Measurements from ENCODE around the gene PITX3. TPM values are rescaled to one million over a fixed set of nuclear protein-coding genes. Genes with fewer than 3 reads are reported as not detected.

Gene PITX3
- 1 to 10 TPM; 1.0 to 1.4 (median 1.2) TPM for polyA plus RNA-seq (ENCODE audit: insufficient read length in 3 of 3)
- long read RNA-seq, donor 1, partial matches to known transcripts = 0 of 1 reads
- long read RNA-seq, donor 1, other reads (novel, unspliced or antisense) = 0 of 1 reads
- long read RNA-seq, donor 2, partial matches to known transcripts = 0 of 1 reads
- long read RNA-seq, donor 2, other reads (novel, unspliced or antisense) = 0 of 1 reads
- long read RNA-seq, donor 3 = 0 reads
- long read RNA-seq, donor 4 = 0 reads
- long read RNA-seq, donor 5 = 0 reads
- long read RNA-seq, donor 6, partial matches to known transcripts = 0 of 1 reads
- long read RNA-seq, donor 6, other reads (novel, unspliced or antisense) = 0 of 1 reads
- long read RNA-seq, donor 7, partial matches to known transcripts = 0 of 4 reads
- long read RNA-seq, donor 7, other reads (novel, unspliced or antisense) = 0 of 4 reads
- long read RNA-seq, donor 8 = 0 reads
- long read RNA-seq, donor 9, partial matches to known transcripts = 0 of 1 reads
- long read RNA-seq, donor 9, other reads (novel, unspliced or antisense) = 0 of 1 reads
- long read RNA-seq, donor 10, partial matches to known transcripts = 0 of 1 reads
- long read RNA-seq, donor 10, other reads (novel, unspliced or antisense) = 0 of 1 reads
- long read RNA-seq, donor 11, partial matches to known transcripts = 0 of 1 reads
- long read RNA-seq, donor 11, other reads (novel, unspliced or antisense) = 0 of 1 reads
- long read RNA-seq, donor 12, partial matches to known transcripts = 0 of 3 reads
- long read RNA-seq, donor 12, other reads (novel, unspliced or antisense) = 0 of 3 reads
- long read RNA-seq, donor 13 = 0 reads
- long read RNA-seq, donor 14 = 0 reads
- long read RNA-seq, donor 15, partial matches to known transcripts = 0 of 2 reads
- long read RNA-seq, donor 15, other reads (novel, unspliced or antisense) = 0 of 2 reads
- long read RNA-seq, donor 16, partial matches to known transcripts = 0 of 1 reads
- long read RNA-seq, donor 16, other reads (novel, unspliced or antisense) = 0 of 1 reads

DNA sequence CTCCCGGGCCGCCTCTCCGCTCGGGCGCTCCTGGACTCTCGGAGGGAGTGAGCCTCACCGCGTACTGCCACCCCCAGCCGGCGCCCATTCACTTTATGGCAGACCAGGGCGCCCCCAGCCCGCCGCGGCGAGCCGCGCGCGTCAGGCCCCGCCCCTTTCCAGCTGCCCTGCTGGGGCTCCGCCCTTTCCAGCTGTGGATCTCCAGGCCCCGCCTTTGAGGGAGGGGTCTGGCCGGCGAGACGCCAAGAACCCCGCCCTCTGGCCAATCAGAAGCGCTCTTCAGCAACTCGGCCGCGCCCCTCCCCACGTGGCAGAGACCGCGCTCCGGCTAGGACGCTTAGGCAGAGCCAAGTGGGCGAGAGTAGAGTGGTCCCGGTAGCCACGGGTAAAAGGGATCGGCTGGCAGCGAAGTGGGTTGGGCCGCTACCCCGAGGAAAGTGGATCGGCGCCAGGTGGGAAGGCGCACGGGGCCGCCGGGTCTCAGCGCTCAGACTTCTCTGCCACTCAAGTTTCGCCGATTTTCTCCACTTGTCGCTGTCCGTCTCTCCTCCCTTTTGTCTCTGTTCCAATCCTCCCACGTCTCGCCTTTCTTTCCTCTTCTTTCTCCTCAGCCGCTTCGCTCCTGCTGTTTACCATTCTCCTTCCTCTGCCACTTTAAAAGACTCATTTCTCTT is at the start of gene PITX3:
TSS of gene PITX3 (minus strand) at position 69 of the 674 bp plus-strand sequence. CDS start 9,432 bp downstream, outside the sequence.
- DNase-seq = peak; percentile 94

- no peak for DNase-seq
These were observed 48.5 kb upstream of the PITX3 start for GRCh38 chr10:102289840-102290239.

DNA sequence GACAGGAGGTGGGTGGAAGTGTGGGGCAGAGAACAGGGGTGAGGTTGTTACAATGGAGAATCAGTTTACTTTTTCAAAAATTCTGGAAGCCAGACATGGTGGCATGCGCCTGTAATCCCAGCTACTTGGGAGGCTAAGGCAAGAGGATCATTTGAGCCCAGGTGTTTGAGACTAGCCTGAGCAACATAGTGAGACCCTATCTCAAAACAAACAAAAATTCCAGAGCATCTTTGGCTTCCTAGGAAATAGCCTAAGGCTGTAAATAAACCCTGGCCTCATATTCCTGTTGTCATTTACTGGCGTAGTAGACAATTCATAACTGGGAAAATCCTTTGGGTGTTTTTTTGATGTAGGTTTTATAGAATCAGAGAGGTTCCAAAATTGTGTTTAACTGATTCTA is 48.0 kb upstream of the PITX3 start:
- DNase-seq = no peak

DNA sequence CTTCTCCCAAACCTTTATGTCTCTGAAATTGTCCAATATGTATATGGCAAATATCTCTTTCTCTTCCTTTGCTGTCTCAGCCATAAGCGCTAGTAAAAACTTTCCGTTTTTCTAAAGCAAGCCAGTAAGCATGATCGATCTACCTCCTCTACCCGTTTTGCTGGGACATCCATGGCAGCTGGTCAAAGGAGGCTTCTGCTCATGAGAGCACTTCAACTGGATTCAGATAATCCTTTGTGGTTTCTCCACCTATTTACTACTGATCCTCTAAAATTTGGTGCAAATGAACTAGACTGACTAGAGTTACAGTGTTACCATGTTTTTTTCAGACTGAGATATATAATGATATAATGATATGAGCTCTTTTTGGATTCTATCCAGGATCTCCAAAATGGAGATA is 46.7 kb upstream of the PITX3 start:
- no peak for DNase-seq

GRCh38 chr10:102287538-102287937 is 46.2 kb upstream of the PITX3 start:
- DNase-seq = no peak

- DNase-seq = peak; percentile 47
These were observed 44.9 kb upstream of the PITX3 start for GRCh38 chr10:102286216-102286615.

DNA sequence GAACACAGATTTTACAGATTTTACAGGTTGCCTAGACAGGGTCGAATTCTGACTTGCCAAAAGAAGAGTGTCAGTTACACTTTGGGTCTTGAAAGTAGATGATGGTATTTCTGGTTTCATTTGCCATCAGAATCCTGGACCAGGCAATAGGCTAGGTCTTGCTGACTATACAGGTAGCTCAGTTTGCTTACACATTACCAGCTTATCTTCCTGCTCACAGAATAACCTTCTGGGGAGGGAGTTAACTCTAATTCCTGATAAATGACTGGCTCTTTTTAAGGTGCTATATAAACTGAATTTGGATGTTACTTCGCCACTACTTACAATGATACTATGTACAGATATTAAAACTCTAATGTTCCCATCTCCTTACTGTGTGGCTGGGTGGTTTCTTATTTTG is 43.8 kb upstream of the PITX3 start:
- DNase-seq = no peak

DNA sequence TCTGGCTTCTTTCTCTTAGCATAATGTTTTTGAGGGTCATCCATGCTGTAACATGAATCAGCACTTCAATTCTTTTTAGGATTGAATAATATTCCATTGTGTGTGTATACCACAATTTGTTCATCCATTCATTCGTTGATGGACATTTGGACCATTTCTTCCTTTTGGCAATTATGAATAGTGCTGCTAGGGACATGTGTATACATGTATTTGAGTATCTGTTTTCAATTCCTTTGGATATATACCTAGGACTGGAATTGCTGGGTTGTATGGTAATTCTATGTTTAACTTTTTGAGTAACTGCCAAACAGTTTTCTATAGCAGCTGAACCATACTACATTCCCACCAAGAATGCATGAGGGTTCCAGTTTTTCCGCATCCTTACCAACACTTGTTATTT is 43.2 kb upstream of the PITX3 start:
- DNase-seq = no peak

GRCh38 chr10:102283890-102284289 is 42.6 kb upstream of the PITX3 start:
- no peak for DNase-seq

DNA sequence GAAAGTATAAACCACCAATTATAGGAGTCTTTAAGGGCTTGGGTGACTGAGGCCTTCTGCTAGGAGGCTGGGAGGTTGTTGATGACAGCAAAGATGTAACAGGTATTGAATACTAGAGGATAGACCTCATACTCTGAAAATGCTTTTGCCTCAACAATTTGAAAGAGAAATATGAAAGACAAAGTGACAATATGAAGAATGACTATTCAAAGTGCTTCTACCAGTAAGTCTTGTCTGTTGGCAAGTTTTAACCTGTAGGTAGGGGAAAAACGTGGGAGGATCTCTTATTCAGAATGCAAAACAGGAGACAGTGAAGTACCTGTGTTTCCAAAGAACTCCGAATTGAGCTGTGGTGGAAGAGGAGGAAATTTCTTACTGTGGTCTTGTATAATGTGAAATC is 42.2 kb upstream of the PITX3 start:
- no peak for DNase-seq

DNA sequence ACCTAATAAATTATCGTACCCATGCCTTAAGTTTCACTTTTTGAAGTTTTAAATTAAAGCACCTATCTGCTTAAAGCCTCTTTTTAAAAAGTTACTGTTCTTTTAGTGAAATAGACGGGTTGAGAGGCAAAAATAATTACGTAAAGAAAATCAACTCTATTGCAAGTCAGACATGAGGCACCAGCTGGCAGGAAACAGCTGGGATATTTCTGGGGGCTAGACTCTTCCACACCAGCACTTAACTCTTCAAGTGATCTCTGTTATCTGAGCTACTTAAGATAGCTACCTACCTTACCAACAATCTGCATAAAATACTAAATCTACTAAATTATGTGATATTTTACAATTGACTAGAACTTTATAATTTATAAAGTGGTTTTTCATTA is 39.8 kb upstream of the PITX3 start:
- peak; percentile 52 for DNase-seq

DNA sequence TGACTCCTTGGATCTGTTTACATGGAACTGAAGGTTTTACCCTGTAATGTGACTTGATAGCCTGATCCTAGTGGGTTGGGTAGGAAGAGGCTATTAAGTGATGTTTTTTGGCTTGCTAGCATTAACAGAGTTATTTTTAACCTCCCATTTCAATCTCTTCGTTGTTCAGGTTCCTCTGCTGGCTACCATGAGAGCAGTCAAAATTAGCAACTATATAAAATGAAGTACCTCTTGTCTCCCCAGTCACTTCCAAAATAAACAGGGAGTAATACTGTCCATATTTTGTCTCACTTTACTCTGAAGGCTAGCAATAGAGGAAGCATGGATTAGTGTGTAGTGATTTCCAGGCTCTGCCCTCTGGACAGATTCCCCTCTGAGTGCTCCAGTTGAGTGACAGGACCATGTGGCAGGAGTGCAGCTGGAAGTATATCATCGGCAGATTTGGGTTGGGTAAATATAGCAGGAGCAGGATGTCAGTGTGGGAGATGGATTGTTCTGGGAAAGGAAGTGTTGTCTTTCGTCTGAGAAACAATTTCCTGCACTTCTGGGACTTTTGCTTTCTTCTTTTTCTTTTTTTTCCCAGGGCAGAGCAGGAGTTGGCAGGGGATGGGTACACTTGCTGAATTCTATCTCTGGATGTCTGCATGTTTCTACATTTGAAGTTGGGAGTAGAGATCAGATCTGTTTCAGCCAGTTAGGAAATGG is 39.2 kb upstream of the PITX3 start:
- DNase-seq = peak; percentile 40

GRCh38 chr10:102279104-102279503 is 37.8 kb upstream of the PITX3 start:
- no peak for DNase-seq

GRCh38 chr10:102275343-102275742 is 34.0 kb upstream of the PITX3 start:
- DNase-seq = no peak

DNA sequence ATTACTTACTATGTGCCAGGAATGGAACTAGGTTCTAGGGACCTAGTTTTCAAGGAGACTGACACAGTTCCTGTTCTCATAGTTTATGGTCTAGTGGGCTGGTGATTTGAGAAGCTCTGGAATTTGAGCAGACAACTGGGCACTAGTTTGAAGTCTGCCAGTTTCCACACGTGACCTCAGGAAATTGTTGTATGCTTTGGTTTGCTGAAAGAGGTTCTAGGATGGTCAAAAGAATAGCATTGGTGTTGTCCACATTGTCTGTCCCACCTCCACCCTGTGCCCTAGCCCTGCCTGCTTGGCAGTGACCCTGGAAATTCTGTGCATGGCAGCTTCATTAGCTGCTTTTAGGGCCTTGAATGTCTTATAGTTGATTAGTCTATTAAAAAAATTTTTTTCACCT is 32.8 kb upstream of the PITX3 start:
- no peak for DNase-seq

- no peak for DNase-seq
These were observed 27.7 kb upstream of the PITX3 start for GRCh38 chr10:102269017-102269416.

- DNase-seq = no peak
These were observed 27.1 kb upstream of the PITX3 start for GRCh38 chr10:102268375-102268888.

GRCh38 chr10:102267748-102268147 is 26.4 kb upstream of the PITX3 start:
- DNase-seq = no peak

DNA sequence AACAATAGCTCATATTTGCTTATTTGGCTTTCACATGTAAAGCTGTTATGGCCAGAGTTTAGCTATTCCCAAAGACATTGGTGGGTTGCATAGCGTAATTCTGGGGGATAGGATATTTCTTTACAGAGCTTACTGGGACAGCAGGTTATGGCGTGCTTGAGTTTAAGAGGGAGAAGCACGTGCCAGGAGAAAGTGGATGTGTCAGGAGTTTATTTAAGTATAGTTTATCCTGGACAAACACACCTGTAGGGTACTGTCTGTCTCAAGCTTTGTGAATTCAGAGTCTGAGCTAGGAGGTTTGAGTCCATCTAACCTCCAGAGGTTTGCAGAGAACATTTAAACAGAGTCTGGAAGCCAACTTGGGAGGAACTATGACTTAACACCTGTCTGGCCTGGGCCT is 25.4 kb upstream of the PITX3 start:
- DNase-seq = no peak

- DNase-seq = no peak
These were observed 23.1 kb upstream of the PITX3 start for GRCh38 chr10:102264371-102264770.

GRCh38 chr10:102262744-102263370 is 21.5 kb upstream of the PITX3 start:
- DNase-seq = no peak
